CD4-positive, alpha-beta T cell (primary cell): Measurements from ENCODE around the gene PDCD6IP. TPM values are rescaled to one million over a fixed set of nuclear protein-coding genes. Genes with fewer than 3 reads are reported as not detected.
A peak's percentile ranks its signal among the peaks of the same experiment; 100 is the strongest.

Source experiments
- ATAC-seq: fragments of 200-7000 bp; cut with Tn5 transposase; one replicate; pipeline ENCODE4 v1.10.0; 2022; ENCODE audit warnings: mild to moderate bottlenecking; ENCODE audit not compliant: poor library complexity
- CTCF ChIA-PET: fragments of 350-600 bp; sonication (Branson Sonifier 250); formaldehyde crosslinking; loops from one replicate; lab custom pipeline; 2021; ENCODE audit warnings: antibody characterized with exemption, inconsistent platforms; lab: Charles Lee
- POLR2A ChIA-PET: fragments of 350-600 bp; sonication (Branson Sonifier 250); formaldehyde crosslinking; loops from one replicate; lab custom pipeline; 2021; ENCODE audit warnings: antibody characterized with exemption, inconsistent platforms; lab: Charles Lee
- DNase-seq, 14 experiments: peaks; one replicate each; pipeline ENCODE4 v3.0.0-alpha.2; 2013 to 2020; ENCODE audit warnings: mixed read lengths in 2 of 14
- H3K27ac ChIP-seq, 2 donors: one replicate each; pipeline versions ENCODE4 v1.5.1 to v1.7.0; 2013; ENCODE audit warnings: low read length in 2 of 2, low read depth in 1 of 2, mild to moderate bottlenecking in 1 of 2
- H3K27me3 ChIP-seq, 2 experiments: 1 replicate in 1 of 2; 2 replicates in 1 of 2; pipeline versions ENCODE4 v1.6.1 to v1.7.0; 2013; ENCODE audit warnings: low read length in 2 of 2, control low read depth in 1 of 2, mild to moderate bottlenecking in 1 of 2, moderate library complexity in 1 of 2; ENCODE audit not compliant: insufficient read depth in 2 of 2, control insufficient read depth in 1 of 2
- H3K36me3 ChIP-seq: one replicate; pipeline ENCODE4 v1.6.1; 2013; ENCODE audit warnings: low read length, control low read depth; ENCODE audit not compliant: insufficient read depth
- H3K4me1 ChIP-seq: one replicate; pipeline ENCODE4 v1.6.1; 2013; ENCODE audit warnings: low read length, control low read depth; ENCODE audit not compliant: insufficient read depth
- H3K4me3 ChIP-seq: one replicate; pipeline ENCODE4 v1.5.1; 2013; ENCODE audit warnings: mild to moderate bottlenecking, low read length, moderate library complexity
- H3K9me3 ChIP-seq, 2 experiments: 1 replicate in 1 of 2; 2 replicates in 1 of 2; pipeline versions ENCODE4 v1.6.1 to v1.7.0; 2013; ENCODE audit warnings: low read length in 2 of 2, mild to moderate bottlenecking in 2 of 2, control low read depth in 1 of 2, moderate library complexity in 1 of 2; ENCODE audit not compliant: control insufficient read depth in 1 of 2, insufficient read depth in 1 of 2
- H3K27ac Mint-ChIP-seq: one replicate; pipeline ENCODE4 v1.8.0; 2020; ENCODE audit warnings: mixed read lengths
- H3K27me3 Mint-ChIP-seq: one replicate; pipeline ENCODE4 v1.8.0; 2021; ENCODE audit warnings: mixed read lengths
- H3K36me3 Mint-ChIP-seq: one replicate; pipeline ENCODE4 v1.8.0; 2021; ENCODE audit warnings: low read depth, mixed read lengths
- H3K4me1 Mint-ChIP-seq: one replicate; pipeline ENCODE4 v1.8.0; 2021; ENCODE audit warnings: low read depth, mixed read lengths
- H3K4me3 Mint-ChIP-seq: one replicate; pipeline ENCODE4 v1.8.0; 2020; ENCODE audit warnings: mild to moderate bottlenecking, mixed read lengths
- H3K9me3 Mint-ChIP-seq: one replicate; pipeline ENCODE4 v1.8.0; 2020; ENCODE audit warnings: mixed read lengths
- intact Hi-C, 2 experiments: fragments of 100-400 bp; cut with DNase I in 1 of 2; cut with micrococcal nuclease in 1 of 2; formaldehyde crosslinking; loops; one replicate each; pipeline versions ENCODE4 v1.15.1 to v1.9.0; 2023 to 2025; cut with DNase I, micrococcal nuclease
- total RNA-seq, 174 experiments: library from RNA in 2 of 174; stranded (reverse) in 2 of 174; gene quantifications; one replicate each; pipeline ENCODE4 v1.2.3 and lab custom pipeline; 2021 to 2026
- TF ChIP-seq, protein P1 (sequence below): fragments of 200-600 bp; IDR thresholded peaks from one replicate; pipeline ENCODE4 v1.8.0; 2022; ENCODE audit warnings: antibody characterized with exemption, mild to moderate bottlenecking

The PDCD6IP gene
- total RNA-seq, 2 experiments from 2014 or later = 109 to 112 TPM

DNA sequence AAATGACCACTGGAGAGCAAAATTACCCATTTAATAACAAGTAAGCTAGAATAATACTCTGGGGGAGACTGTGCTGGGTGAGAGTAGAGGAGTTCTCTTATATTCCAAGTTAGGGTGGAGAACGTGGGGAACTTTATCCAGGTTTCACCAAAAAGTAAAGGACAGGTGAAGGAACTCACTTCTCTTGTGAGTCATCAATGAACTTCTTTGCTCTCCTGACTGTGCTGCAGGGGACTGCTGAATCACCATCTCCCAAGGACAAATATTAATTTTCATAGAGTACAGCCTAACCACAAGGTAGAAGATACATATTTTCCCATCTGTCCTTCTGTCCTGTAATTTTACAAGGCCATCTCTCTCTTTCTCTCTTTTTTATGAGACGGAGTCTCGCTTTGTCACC lies 8.3 kb upstream of the PDCD6IP start:
- CTCF ChIA-PET = no interaction called here
- POLR2A ChIA-PET = no interaction called here

DNA sequence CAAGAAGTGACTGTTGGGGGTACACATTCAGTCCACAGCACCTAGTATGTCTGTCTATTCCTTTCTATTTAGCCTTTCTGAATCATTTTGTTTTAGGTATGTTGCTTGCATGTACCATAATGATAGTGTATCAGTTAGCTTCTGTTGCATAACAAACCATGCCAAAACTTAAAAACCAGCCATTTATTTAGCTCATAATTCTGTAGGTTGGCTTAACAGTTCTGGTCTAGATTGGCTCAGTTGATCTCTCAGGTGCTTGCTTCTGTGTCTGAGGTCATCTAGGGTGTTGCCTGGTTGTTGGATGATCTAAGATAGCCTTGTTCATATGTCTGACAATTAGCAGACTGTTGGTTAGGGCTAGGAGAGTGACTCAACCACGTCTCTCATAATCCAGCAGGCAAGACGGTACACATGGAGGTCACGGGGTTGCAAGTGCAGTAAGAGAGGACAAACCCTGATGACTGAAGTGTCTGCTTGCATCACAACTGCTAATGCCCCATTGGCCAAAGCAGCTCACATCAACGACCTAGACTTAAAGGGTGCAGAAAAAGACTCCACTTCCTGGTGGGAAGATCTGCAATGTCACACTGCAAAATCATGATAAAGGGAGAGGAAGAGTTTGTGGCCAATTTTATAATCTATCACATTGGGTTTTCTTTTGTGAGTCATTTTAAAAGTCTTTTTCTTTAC lies 6.8 kb upstream of the PDCD6IP start:
- POLR2A ChIA-PET = no interaction called here
- Mint-ChIP-seq H3K27me3 (peaks cover 29% of the 10 kb centered on the region), H3K27ac (no peak overlapping the region), H3K4me1 (peaks cover 6% of the 10 kb centered on the region), H3K36me3 (no peaks in the 10 kb centered on the region), H3K4me3 (no peak overlapping the region), H3K9me3 (no peaks in the 10 kb centered on the region)
- H3K9me3 ChIP-seq = no peaks in the 10 kb centered on the region
- ATAC-seq (peak; percentile 66), DNase-seq (peak in 4 of 14 experiments; percentile 2 to 77 (median 36))
- intact Hi-C loops = loop anchor here in 1 of 2 experiments (10.0 kb wide), 1 partner anchor 347 kb away; the partner anchor contains the start of gene UBP1
- TF ChIP-seq, protein P1, sequence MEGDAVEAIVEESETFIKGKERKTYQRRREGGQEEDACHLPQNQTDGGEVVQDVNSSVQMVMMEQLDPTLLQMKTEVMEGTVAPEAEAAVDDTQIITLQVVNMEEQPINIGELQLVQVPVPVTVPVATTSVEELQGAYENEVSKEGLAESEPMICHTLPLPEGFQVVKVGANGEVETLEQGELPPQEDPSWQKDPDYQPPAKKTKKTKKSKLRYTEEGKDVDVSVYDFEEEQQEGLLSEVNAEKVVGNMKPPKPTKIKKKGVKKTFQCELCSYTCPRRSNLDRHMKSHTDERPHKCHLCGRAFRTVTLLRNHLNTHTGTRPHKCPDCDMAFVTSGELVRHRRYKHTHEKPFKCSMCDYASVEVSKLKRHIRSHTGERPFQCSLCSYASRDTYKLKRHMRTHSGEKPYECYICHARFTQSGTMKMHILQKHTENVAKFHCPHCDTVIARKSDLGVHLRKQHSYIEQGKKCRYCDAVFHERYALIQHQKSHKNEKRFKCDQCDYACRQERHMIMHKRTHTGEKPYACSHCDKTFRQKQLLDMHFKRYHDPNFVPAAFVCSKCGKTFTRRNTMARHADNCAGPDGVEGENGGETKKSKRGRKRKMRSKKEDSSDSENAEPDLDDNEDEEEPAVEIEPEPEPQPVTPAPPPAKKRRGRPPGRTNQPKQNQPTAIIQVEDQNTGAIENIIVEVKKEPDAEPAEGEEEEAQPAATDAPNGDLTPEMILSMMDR = no peak
- H3K4me3 ChIP-seq = no peak overlapping the region
- peaks cover 6% of the 10 kb centered on the region for H3K4me1 ChIP-seq
- CTCF ChIA-PET = interaction anchor here (1.2 kb wide), 1 partner anchor 15 kb away, joined by 3 read pairs; no protein-coding TSS in a partner anchor
- H3K27me3 ChIP-seq = no peaks in the 10 kb centered on the region
- H3K27ac ChIP-seq = no peak overlapping the region
- no peaks in the 10 kb centered on the region for H3K36me3 ChIP-seq

More for the DNA sequence above, 8.3 kb upstream of the PDCD6IP start:
- H3K27me3 Mint-ChIP-seq = peaks cover 30% of the 10 kb centered on the region
- H3K27ac Mint-ChIP-seq = no peak overlapping the region
- no peaks in the 10 kb centered on the region for H3K4me1 Mint-ChIP-seq
- no peak for DNase-seq
- intact Hi-C loops = loop anchor here in 1 of 2 experiments (10.0 kb wide), 1 partner anchor 345 kb away; the partner anchor contains the start of gene UBP1
- no peaks in the 10 kb centered on the region for H3K9me3 Mint-ChIP-seq
- no peak overlapping the region for H3K4me3 Mint-ChIP-seq
- no peak for ATAC-seq
- Histone ChIP-seq H3K9me3 (no peaks in the 10 kb centered on the region), H3K4me1 (peaks cover 6% of the 10 kb centered on the region), H3K27ac (no peak overlapping the region), H3K27me3 (no peaks in the 10 kb centered on the region), H3K36me3 (no peaks in the 10 kb centered on the region), H3K4me3 (no peak overlapping the region)
- no peaks in the 10 kb centered on the region for H3K36me3 Mint-ChIP-seq
- TF ChIP-seq, protein P1 = no peak

DNA sequence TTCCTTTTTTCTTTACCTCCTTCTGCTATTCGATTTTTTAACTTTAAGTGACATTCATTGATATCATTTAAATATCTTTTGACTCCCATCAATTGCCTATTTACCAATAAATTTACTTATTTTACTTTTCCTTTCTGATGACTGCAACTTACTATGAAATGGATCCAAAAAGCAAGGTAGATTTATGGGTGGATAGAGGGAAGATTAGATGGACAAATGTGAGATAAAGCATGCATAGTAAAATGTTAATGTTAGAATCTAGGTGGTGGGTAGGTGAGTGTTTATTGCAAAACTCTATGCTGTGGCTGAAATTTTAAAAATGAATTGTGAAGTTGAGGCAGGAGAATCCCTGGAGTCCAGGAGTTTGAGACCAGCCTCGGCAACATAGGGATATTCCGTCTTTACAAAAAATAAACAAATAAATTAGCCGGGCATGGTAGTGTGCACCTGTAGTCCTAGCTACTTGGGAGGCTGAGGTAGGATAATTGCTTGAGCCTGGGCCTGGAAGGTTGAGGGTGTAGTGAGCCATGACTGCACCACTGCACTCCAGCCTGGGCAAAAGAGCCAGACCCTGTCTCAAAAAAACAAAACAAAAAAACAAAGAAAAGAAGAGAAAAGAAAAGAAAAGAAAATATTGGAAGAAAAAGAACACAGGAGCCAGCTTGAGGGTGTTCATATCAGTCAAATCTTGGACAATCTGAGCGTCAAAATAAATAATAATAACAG lies 6.1 kb upstream of the PDCD6IP start:
- ATAC-seq (no peak), DNase-seq (no peak)
- Mint-ChIP-seq H3K36me3 (no peaks in the 10 kb centered on the region), H3K4me1 (peaks cover 10% of the 10 kb centered on the region), H3K4me3 (no peak overlapping the region), H3K9me3 (no peaks in the 10 kb centered on the region), H3K27me3 (peaks cover 22% of the 10 kb centered on the region), H3K27ac (no peak overlapping the region)
- intact Hi-C loops = loop anchor here in 1 of 2 experiments (10.0 kb wide), 1 partner anchor 348 kb away; the partner anchor contains the start of gene UBP1
- H3K4me1 ChIP-seq = peaks cover 3% of the 10 kb centered on the region
- no peak overlapping the region for H3K4me3 ChIP-seq
- ChIA-PET CTCF (interaction anchor here (1.2 kb wide), 1 partner anchor 16 kb away, joined by 3 read pairs; no protein-coding TSS in a partner anchor), POLR2A (interaction anchor here (0.6 kb wide), 1 partner anchor 45 kb away, joined by 3 read pairs; no protein-coding TSS in a partner anchor)
- no peaks in the 10 kb centered on the region for H3K9me3 ChIP-seq
- TF ChIP-seq, protein P1 = no peak
- no peaks in the 10 kb centered on the region for H3K36me3 ChIP-seq
- H3K27ac ChIP-seq = no peak overlapping the region
- H3K27me3 ChIP-seq = no peaks in the 10 kb centered on the region
